Endothelial cell of hepatic sinusoid (primary cell): ENCODE results near the gene SLC25A21.
"Not testable (repeated sequence)": the region's sequence is repeated elsewhere in the genome, so short reads cannot be mapped to it uniquely, and the experiment has no call there.

ENCODE experiments used
- in situ Hi-C: cut with HindIII; loops from 2 replicates; pipeline ENCODE4 v1.10.0; 2017; ENCODE audit warnings: low sequenced_read_pairs

Gene SLC25A21

DNA sequence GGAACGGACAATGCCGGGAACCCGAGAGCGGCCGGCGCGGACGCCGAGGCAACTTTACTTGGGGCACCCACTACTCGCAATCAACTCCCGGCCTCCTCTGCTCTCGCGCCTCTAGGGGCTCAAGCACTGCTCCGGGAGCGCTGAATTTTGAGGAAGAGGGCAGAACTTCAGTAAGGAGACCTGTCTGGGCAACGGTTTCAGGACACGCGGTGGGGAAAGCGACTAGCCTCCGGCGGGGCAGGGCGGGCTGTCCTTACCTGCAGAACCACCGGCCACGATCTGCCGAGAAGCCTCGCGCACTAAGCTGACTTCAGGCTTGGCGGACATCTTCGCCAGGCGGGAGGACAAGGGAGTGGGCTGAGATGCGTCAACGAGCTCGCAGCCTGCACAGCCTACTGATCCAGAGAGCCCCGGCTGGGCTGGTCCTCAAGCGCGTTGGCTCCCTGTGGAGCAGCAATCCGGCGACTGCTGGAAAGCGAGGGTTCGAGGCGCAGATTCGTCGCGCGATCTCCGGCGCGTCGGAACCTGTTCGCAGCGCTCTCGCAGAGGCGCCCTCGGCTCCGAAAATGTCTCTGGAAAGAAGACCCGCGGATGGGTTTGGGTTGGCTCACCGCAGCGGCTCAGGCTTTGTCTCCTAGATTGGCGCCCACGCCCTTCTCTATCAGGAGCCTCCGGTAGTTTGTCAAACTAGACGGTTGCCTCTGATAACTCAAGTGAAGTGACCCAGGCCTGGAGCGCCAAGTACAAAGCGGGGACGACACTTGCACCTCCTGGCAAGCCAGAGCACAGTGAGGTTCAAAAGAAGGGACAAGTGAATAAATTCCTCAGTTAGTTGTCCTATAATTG lies at the start of gene SLC25A21:
Gene SLC25A21, minus strand, starts transcription at position 583 of the 846 bp plus-strand sequence.
- in situ Hi-C loops, result no loop called here

DNA sequence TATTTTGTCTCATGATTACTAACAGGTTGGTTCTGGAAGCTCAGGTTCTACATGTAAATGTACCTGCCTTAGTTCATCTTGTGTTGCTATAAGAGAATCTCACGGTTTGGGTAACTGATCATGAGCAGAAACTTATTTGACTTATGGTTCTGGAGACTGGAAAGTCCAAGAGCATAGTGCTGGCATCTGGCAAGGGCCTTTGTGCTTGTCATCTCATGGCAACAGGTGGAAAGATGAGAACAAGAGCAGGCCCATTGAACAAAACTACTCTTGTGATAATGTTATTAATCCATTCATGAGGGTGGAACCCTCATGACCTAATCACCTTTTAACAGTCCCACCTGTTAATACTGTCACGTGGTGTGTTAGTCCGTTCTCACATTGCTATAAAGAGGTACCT lies 48.7 kb upstream of the SLC25A21 start:
- in situ Hi-C loops, result no loop called here

DNA sequence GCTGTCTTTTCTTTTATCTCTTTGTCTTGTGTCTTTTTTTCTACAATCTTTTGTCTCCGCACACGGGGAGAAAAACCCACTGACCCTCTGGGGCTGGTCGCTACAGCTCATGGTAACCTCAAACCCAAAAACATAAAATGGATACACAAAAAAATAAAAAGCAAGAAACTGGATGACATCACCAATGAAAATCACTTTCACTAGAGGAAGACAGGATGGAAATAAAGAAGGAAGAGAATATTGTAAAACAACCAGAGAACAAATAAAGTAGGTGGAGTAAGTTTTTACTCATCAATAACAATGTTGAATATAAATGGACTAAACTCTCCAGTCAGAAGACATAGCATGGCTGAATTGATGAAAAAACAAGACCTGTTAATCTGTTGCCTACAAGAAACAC lies 42.9 kb upstream of the SLC25A21 start:
- in situ Hi-C loops, result no loop called here

DNA sequence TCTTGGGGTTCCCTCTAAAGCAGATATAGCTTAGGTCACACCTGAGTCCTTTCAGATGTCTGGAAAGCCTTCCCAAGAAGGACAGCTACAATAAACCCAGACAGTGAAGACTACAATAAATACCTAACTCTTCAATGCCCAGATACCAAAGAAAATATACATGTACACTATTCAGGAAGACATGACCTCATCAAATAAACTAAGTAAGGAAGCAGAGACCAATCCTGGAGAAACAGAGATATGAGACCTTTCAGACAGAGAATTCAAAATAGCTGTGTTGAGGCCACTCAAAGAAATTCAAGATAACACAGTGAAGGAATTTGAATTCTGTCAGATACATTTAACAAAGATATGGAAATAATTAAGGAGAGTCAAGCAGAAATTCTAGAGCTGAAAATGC lies 40.6 kb upstream of the SLC25A21 start:
- in situ Hi-C loops, result no loop called here

DNA sequence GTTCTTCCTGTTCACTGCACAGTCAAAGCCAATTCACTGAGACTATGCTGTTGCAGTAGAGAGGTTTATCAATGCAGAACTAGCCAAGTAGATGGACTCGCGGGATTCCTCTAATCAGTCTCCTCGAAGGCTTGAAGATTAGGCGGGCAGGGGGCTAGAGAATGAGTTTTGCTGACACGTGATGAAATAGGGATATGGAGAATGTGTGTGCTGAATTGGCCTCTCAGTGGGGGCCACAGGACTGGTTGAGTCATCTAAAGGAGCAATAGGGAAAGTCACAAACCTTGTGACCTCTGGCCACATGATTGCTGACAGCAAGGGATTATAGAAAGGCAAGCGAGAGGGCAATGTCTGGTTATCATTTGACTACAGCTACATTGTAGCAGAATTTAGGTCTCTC lies 38.0 kb upstream of the SLC25A21 start:
- in situ Hi-C loops, result no loop called here

DNA sequence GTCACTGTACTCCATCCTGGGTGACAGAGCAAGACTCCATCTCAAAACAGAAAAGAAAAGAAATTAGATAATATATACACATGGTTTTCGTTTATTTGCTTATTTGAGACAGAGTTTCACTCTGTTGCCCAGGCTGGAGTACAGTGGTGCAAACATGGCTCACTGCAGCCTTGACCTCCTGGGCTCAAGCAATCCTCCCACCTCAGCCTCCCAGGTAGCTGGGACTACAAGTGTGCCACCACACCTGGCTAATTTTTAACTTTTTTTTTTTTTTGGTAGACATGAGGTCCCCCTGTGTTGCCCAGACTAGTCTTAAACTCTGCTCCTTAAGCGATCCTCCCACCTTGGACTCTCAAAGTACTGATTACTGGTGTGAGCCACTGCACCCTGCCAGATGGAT lies 37.2 kb upstream of the SLC25A21 start:
- in situ Hi-C loops, result not testable (repeated sequence)

DNA sequence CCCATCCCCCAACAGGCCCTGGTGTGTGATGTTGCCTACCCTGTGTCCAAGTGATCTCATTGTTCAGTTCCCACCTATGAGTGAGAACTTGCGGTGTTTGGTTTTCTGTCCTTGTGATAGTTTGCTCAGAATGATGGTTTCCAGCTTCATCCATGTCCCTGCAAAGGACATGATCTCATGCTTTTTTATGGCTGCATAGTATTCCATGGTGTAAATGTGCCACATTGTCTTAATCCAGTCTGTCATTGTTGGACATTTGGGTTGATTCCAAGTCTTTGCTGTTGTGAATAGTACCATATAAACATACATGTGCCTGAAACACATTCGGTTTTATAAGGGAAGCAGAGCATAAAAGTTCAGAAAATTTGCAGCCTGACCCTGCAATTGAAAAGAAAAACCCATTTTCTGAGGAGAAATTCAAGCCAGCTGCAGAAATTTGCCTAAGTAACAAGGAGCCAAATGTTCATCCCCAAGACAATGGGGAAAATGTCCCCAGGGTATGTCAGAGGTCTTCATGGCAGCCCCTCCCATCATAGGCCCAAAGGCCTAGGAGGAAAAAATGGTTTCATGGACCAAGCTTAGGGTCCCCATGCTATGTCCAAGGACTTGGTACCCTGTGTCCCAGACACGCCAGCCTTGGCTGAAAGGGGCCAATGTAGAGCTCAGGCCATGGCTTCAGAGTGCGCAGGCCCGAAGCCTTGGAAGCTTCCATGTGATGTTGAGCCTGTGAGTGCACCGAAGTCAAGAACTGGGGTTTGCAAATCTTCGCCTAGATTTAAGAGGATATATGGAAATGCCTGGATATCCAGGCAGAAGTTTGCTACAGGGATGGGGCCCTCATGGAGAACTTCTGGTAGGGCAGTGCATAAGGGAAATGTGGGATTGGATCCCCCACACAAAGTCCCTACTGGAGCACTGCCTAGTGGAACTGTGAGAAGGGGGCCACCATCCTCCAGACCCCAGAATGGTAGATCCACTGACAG lies 33.5 kb upstream of the SLC25A21 start:
- in situ Hi-C loops, result not testable (repeated sequence)

DNA sequence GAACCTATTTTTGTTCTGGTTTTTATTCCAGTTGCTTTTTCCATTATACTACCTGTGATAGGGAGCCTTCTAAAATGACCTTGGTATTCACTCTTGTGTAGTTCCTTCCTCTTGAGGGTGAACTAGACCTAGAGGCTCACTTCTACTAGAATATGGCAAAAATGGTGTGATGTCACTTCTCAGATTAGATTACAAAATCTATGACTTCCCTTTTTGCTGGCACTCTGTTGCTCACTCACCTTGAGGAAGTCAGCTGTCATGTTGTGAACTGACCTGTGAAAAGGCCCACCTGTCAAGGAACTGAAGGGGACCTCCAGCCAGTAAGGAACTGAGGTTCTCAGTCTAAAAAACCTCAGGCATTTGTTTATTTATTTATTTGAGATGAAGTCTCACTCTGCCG lies 31.0 kb upstream of the SLC25A21 start:
- in situ Hi-C loops, result no loop called here

DNA sequence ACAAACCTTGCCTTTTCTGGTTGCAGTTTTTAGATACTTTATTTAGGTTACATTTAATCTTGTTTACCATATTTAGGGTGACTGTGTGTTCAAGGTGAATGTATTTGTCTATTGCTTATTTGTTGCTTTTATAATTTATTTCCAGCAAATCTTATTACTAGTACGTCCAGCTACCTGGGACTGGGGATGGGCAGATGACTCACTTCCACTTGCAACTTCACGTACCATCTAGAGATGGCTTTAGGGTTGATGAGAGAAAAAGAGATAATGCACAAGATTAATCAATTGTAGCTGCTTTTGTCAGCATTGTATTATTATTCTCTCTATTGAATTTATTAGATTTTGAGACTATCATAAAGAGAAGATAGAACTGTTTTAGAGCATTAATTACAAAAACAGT lies 30.4 kb upstream of the SLC25A21 start:
- in situ Hi-C loops, result no loop called here

DNA sequence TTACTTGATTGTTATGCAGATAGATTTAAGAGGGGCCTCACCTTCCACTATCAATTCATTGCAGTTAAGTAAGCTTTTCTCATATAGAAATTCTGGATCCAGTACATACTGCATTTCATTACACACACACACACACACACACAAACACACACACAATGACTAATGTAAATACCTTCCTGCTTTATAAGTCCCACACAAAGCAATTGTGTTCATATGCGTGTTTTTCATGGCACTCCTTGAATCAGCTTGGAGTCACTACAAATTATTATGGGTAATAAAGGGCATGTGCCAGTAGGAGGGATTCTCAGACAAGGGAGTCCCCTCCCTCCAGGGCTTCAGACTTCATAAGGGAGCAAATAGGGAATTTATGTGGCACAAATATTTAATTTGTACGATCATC lies 29.9 kb upstream of the SLC25A21 start:
- in situ Hi-C loops, result no loop called here

DNA sequence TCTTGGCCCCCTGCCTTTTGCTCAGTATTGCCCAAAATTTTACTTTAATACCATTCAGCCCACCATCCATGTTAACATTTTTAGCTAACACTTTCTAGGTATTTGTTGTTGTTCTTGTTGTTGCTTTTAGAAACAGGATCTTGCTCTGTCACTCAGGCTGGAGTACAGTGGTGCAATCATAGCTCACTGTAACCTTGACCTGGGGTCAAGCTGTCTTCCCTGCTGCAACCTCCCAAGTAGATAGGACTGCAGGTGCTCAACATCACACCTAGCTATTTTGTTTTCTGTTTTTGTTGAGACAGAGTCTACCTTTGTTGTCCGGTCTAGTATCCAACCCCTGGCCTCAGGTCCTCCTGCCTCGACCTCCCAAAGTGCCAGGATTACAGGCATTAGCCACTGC lies 29.3 kb upstream of the SLC25A21 start:
- in situ Hi-C loops, result no loop called here

DNA sequence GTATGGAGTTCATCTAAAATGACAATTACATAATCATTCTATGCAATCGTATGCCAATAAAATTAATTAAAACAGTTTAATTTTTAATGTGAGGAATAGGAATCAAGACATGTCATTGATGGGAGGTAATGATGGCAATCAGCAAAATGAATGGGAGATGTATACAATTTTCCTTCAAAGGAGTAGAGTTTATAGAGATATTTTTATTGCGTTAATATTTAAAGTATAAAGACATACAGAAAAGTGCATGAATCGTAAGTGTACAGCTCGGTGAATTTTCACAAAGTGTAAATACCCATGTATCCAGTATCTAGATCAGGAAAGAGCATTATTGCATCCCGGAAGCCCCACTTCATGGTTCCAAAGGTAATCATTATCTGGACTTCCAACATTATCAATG lies 26.5 kb upstream of the SLC25A21 start:
- in situ Hi-C loops, result no loop called here

DNA sequence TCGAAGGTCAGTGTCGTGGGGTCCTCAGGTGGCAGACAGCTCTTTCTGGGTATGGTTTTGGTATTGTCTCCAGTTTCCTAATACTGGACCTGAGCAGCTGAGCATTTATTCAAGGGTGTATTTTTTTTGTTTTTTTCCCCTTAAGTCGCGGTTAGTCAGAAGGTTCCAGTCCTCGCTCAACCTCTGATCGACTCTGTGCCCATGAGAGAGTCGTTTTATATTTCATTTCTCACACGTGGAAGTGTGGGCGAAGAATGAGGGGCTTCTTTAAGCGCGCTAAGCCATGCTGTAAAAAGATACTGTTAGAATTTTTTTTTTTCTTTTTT lies 25.8 kb upstream of the SLC25A21 start:
- in situ Hi-C loops, result no loop called here

DNA sequence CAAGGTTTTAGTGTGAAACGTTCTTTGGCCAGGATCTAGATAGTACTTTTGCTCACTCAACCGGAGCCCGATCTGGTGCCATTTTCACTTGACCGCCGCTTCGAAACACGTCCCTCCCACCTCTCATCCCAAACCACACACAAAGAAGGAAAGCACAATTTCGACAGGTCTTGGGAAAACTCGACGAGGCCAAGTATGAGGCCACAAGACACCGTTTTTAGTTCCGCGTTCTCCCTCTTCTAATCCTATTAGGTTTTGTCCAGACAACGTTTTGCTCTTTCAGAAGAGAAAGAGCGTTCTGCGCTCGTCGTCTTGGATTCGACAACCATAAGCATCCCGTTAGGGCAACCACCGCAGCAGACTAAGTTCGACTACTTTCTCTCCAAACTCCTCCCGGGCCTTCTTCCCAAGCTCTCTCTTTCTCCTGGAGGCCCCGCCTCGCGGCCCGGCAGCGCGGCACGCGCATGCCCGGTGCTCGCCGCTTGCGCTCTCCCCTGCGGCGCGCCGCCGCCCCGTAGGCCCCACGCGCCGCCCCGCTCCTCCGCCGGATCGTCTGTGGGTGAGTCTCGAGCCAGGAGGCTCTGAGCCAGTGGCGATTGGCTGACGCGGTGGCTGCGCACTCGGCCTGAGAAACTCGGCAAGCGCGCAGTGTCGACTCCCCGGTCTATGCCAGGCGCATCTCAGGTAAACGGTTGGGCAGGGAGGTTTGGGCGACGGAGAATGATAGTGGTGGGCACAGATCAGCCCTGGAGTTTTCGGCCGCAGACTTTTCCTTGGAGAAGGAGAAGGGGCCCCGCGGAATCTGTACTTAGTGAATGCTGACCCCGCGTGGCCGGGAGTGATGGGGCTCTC lies 25.2 kb upstream of the SLC25A21 start, which contains the start of gene MIPOL1:
Gene MIPOL1, plus strand, starts transcription at position 517 of the 852 bp plus-strand sequence. CDS start 49,952 bp downstream, outside the sequence.
- in situ Hi-C loops, result no loop called here

DNA sequence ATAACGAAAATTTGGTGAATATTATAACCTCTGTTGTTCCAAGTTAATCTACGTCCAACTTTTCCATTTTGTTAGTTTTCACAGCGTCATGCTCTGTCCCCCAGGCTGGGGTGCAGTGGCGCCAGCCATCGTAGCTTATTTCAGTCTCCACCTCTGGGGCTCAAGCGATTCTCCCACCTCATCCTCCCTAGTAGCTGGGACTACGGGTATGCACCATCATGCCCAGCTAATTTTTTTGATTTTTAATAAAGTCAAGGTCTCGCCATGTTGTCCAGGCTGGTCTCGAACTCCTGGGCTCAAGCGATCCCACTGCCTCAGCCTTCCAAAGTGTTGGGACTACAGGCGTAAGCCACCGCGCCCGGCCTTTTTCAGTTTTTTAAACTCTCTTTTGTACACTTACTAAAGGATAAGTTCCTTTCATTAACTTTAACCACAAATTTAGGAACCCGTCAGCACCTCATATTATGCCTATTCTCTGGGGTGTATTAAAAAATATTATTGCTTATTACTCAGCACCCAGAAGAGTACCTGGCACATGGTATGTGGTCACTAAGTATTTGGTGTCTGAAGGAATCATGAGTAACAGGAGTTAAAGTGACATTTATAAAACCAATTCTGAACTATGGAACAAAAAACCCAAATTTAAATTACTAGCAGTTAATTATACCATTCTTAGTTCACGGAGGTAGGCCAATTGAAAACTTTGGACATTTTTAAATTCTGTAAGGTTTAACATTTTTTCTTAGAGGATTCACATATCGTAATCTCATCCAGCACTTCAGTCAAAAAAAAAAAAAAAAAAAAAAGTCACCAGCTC lies 24.4 kb upstream of the SLC25A21 start:
- in situ Hi-C loops, result no loop called here

DNA sequence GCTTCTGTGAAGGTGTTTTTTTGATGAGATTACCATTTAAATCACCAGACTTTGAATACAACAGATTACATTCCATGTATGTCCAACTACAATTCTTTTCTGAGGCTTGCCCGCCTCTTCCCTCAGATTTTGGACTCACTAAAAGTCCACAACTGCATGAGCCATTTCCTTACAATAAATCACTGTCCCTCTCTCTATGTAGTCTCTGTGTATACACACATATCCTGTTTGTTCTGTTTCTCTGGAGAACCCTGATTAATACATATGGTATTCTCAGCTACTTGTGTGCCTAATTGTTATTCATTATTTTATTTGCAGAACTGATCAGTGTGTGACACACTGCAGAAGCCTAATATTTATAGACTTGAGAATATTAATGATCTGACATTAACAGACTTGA lies 22.9 kb upstream of the SLC25A21 start:
- in situ Hi-C loops, result no loop called here

DNA sequence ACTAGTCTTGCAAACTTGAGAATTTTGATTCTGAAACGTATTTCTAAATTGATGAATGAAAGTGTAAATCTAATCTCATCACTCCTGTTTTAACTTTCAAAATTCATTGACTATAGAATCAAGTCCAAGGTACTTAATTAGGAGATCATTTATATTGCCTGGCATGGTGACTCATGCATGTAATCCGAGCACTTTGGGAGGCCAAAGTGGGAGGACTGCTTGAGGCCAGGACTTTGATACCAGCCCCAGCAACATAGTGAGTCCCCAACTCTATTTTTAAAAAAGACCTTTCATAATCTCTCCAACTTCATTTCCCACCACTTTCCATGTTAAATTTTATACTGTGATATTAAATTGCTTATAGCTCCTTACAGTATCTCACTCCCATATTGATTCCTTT lies 22.3 kb upstream of the SLC25A21 start:
- in situ Hi-C loops, result no loop called here

DNA sequence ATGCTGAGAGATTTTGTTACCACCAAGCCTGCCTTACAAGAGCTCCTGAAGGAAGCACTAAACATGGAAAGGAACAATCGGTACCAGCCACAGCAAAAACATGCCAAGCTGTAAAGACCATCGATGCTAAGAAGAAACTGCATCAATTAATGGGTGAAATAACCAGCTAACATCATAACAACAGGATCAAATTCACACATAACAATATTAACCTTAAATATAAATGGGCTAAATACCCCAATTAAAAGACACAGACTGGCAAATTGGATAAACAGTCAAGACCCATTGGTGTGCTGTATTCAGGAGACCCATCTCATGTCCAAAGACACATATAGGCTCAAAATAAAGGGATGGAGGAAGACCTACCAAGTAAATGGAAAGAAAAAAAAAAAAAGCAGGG lies 17.3 kb upstream of the SLC25A21 start:
- in situ Hi-C loops, result not testable (repeated sequence)

DNA sequence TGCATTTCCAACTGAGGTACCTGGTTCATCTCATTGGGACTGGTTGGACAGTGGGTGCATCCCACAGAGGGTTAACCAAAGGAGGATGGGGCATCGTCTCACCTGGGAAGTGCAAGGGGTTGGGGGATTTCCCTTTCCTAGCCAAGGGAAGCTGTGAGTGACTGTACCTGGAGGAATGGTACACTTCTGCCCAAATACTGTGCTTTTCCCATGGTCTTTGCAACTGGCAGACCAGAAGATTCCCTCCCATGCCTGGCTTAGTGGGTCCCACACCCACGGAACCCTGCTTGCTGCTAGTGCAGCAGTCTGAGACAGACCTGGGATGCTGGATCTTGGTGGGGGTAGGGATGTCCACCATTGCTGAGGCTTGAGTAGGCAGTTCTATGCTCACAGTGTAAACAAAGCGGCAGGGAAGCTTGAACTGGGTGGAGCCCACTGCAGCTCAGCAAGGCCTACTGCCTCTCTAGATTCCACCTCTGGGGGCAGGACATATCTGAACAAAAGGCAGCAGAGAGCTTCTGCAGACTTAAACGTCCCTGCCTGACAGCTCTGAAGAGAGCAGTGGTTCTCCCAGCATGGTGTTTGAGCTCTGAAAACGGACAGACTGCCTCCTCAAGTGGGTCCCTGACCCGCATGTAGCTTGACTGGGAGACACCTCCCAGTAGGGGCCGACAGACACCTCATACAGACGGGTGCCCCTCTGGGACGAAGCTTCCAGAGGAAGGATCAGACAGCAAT lies 15.6 kb upstream of the SLC25A21 start:
- in situ Hi-C loops, result not testable (repeated sequence)
